NCI-H1694 treated with DMSO at 0.1 percent for 48 hours (cell line): ENCODE results near the gene GPR158.
"Not testable (repeated sequence)": the region's sequence is repeated elsewhere in the genome, so short reads cannot be mapped to it uniquely, and the experiment has no call there.

ENCODE experiments used
- DNase-seq: peaks from one replicate; lab custom pipeline; 2025; lab: John Stamatoyannopoulos, UW

The GPR158 gene

GRCh38 chr10:25174461-25175230 lies at the start of gene GPR158:
Gene GPR158, plus strand, starts transcription at chr10:25175001. Its CDS starts 420 bp downstream, at chr10:25175421.
- no peak for DNase-seq

GRCh38 chr10:25125201-25125611 lies 49.6 kb upstream of the GPR158 start:
- DNase-seq: no peak

- no peak for DNase-seq
Measured at GRCh38 chr10:25129592-25129991, 45.2 kb upstream of the GPR158 start.

GRCh38 chr10:25130906-25131305 lies 43.9 kb upstream of the GPR158 start:
- no peak for DNase-seq

GRCh38 chr10:25142116-25142864 lies 32.5 kb upstream of the GPR158 start:
- DNase-seq: no peak

- DNase-seq: no peak
Measured at GRCh38 chr10:25157650-25158049, 17.2 kb upstream of the GPR158 start.

GRCh38 chr10:25159591-25159990 lies 15.2 kb upstream of the GPR158 start:
- no peak for DNase-seq

GRCh38 chr10:25162391-25162790 lies 12.4 kb upstream of the GPR158 start:
- no peak for DNase-seq

- not testable (repeated sequence) for DNase-seq
Measured at GRCh38 chr10:25163464-25163863, 11.3 kb upstream of the GPR158 start.

- DNase-seq: no peak
Measured at GRCh38 chr10:25169740-25170139, 5.1 kb upstream of the GPR158 start.

- DNase-seq: no peak
Measured at GRCh38 chr10:25170627-25171026, 4.2 kb upstream of the GPR158 start.

GRCh38 chr10:25175527-25176420 lies 973 bp downstream of the GPR158 start:
- DNase-seq: no peak

GRCh38 chr10:25176421-25176968 lies 1.7 kb downstream of the GPR158 start:
- no peak for DNase-seq

GRCh38 chr10:25177093-25177753 lies 2.4 kb downstream of the GPR158 start:
- DNase-seq: no peak

GRCh38 chr10:25177754-25178135 lies 2.9 kb downstream of the GPR158 start:
- no peak for DNase-seq

- no peak for DNase-seq
Measured at GRCh38 chr10:25178411-25178810, 3.6 kb downstream of the GPR158 start.

- DNase-seq: no peak
Measured at GRCh38 chr10:25180801-25181200, 6.0 kb downstream of the GPR158 start.

GRCh38 chr10:25182636-25183035 lies 7.8 kb downstream of the GPR158 start:
- DNase-seq: no peak

- no peak for DNase-seq
Measured at GRCh38 chr10:25191162-25191895, 16.5 kb downstream of the GPR158 start.

- DNase-seq: no peak
Measured at GRCh38 chr10:25198151-25198550, 23.4 kb downstream of the GPR158 start.
